ENCODE measurements around the gene CDK19. TPM values are rescaled to one million over a fixed set of nuclear protein-coding genes. Genes with fewer than 3 reads are reported as not detected.

Gene CDK19
- polyA plus RNA-seq, 1 donor from 2014 or later, result 40.7 TPM

GRCh38 chr6:110612298-110612697 is 203.0 kb downstream of the CDK19 start (continued):
- TF ChIP-seq CTCF (IDR thresholded peaks at IDR 0.05; ENCODE audit: poor library complexity, severe bottlenecking), result no peak

- Histone ChIP-seq H3K4me2 (ENCODE audit: low read length) (no peak overlapping the region), H2AFZ (ENCODE audit: low read depth, low read length) (no peak overlapping the region)
Measured at GRCh38 chr6:110609101-110609500, 206.2 kb downstream of the CDK19 start.

More at GRCh38 chr6:110609101-110609500, 206.2 kb downstream of the CDK19 start:
- TF ChIP-seq SMC3 (conservative IDR thresholded peaks at IDR 0.05; ENCODE audit: poor library complexity) (no peak), RAD21 (conservative IDR thresholded peaks at IDR 0.05) (no peak), EP300 (conservative IDR thresholded peaks at IDR 0.05; ENCODE audit: poor library complexity, severe bottlenecking) (no peak), POLR2AphosphoS5 (IDR thresholded peaks at IDR 0.05) (no peak), TAF1 (IDR thresholded peaks at IDR 0.05; ENCODE audit: low read depth) (no peak), REST (IDR thresholded peaks at IDR 0.05; ENCODE audit: borderline replicate concordance) (no peak), CTCF (IDR thresholded peaks at IDR 0.05; ENCODE audit: poor library complexity, severe bottlenecking) (no peak), MXI1 (conservative IDR thresholded peaks at IDR 0.05; ENCODE audit: poor library complexity, severe bottlenecking) (no peak), EZH2 (IDR thresholded peaks at IDR 0.05; ENCODE audit: borderline replicate concordance, insufficient read depth, low read length, poor library complexity, severe bottlenecking) (no peak)
- Histone ChIP-seq H3K36me3 (ENCODE audit: insufficient read depth, low read length) (peaks cover 3% of the 10 kb centered on the region), H3K27me3 (ENCODE audit: insufficient read depth, low read depth, low read length) (no peaks in the 10 kb centered on the region), H3K27ac (ENCODE audit: low read length) (no peak overlapping the region), H3K9me2 (ENCODE audit: insufficient read depth, low read length) (no peaks in the 10 kb centered on the region), H3K9me3 (ENCODE audit: low read length) (no peaks in the 10 kb centered on the region), H3K4me3 (ENCODE audit: low read length) (no peak overlapping the region), H3F3A (ENCODE audit: insufficient read depth, low read length, poor library complexity, severe bottlenecking) (no peaks in the 10 kb centered on the region), H3K9ac (ENCODE audit: low read length) (no peak overlapping the region), H4K20me1 (ENCODE audit: insufficient read depth) (no peaks in the 10 kb centered on the region), H3K79me2 (replicated peaks; ENCODE audit: insufficient read depth, low read length) (no peaks in the 10 kb centered on the region)

Measured in neural cell (in vitro differentiated cells).